Esophagus muscularis mucosa (tissue), 3 donors: ENCODE results near the gene SPINT2.

Source experiments
- CTCF ChIP-seq, 3 experiments: fragments of 200-600 bp in 2 of 3; fragments of 450-650 bp in 1 of 3; sonication (generic) in 2 of 3; IDR thresholded peaks; one replicate each; pipeline ENCODE4 v1.5.1; 2017 to 2019; ENCODE audit warnings: antibody characterized with exemption in 3 of 3, mild to moderate bottlenecking in 2 of 3, moderate library complexity in 1 of 3
- POLR2AphosphoS5 ChIP-seq, 2 donors: sonication (generic); formaldehyde crosslinking; IDR thresholded peaks; one replicate each; pipeline ENCODE4 v1.6.1; 2017; ENCODE audit warnings: antibody characterized with exemption in 2 of 2

- TF ChIP-seq CTCF (IDR thresholded peaks at IDR 0.05) (no peak), POLR2AphosphoS5 (IDR thresholded peaks at IDR 0.05) (no peak)
Measured at GRCh38 chr19:38273499-38273898, 9.1 kb downstream of the SPINT2 start.
